GM10266 (cell line): ENCODE measurements around the gene THAP3.

Source experiments
- DNase-seq: peaks from one replicate; pipeline ENCODE4 v3.0.0; 2012; ENCODE audit errors: extremely low spot score
- TF ChIP-seq, protein P1 (sequence below): IDR thresholded peaks from 2 replicates; pipeline ENCODE4 v1.5.1; 2012; ENCODE audit warnings: mild to moderate bottlenecking, low read depth; ENCODE audit not compliant: control insufficient read depth, insufficient read depth; ENCODE audit errors: missing control alignments

THAP3 gene

DNA sequence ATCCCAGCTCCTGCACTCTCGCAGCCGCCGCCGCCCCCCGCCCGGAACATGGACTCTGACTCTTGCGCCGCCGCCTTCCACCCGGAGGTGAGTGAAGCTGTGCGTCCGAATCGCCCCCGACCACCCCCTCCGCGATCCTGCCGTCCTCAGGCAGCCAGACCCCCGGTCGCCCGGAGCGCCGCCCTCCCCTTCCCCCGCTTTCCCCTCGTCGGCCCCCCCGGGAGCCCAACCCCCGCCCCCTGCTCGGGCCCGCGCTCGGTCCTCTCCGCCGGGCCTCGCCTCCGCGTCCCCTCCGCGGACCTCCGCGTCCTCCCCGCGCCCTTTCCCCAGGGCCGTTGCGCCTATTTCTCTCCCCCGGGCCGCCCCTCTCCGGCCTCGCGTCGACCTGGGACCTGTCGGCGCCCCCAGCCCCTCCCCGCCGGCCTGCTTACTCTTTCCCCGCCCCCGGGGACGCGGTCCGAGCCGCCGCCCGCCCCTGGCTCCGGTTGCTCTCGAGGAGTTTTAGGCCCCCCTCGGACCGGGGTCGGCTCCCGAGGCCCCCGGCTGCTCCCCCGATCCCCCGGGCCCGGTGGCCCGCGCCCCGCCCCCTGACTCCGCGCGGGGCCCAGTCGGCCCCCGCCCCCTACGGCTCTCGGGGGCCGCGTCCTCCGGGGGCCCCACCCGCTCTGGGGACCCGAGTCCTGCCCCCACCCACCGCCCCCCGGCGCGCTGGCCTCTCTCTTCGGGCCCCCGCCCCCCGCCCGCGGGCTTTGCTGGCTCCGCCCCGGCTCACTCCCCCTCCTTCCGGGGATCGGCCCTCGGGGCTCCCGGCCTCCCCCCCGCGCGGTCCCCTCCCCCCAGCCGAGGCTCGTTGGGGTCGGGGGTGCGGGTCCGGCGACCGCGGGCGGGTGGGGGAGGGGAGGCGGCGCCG is 10.4 kb upstream of the THAP3 start:
- TF ChIP-seq, protein P1, sequence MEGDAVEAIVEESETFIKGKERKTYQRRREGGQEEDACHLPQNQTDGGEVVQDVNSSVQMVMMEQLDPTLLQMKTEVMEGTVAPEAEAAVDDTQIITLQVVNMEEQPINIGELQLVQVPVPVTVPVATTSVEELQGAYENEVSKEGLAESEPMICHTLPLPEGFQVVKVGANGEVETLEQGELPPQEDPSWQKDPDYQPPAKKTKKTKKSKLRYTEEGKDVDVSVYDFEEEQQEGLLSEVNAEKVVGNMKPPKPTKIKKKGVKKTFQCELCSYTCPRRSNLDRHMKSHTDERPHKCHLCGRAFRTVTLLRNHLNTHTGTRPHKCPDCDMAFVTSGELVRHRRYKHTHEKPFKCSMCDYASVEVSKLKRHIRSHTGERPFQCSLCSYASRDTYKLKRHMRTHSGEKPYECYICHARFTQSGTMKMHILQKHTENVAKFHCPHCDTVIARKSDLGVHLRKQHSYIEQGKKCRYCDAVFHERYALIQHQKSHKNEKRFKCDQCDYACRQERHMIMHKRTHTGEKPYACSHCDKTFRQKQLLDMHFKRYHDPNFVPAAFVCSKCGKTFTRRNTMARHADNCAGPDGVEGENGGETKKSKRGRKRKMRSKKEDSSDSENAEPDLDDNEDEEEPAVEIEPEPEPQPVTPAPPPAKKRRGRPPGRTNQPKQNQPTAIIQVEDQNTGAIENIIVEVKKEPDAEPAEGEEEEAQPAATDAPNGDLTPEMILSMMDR = no peak
- DNase-seq = peak; percentile 95

DNA sequence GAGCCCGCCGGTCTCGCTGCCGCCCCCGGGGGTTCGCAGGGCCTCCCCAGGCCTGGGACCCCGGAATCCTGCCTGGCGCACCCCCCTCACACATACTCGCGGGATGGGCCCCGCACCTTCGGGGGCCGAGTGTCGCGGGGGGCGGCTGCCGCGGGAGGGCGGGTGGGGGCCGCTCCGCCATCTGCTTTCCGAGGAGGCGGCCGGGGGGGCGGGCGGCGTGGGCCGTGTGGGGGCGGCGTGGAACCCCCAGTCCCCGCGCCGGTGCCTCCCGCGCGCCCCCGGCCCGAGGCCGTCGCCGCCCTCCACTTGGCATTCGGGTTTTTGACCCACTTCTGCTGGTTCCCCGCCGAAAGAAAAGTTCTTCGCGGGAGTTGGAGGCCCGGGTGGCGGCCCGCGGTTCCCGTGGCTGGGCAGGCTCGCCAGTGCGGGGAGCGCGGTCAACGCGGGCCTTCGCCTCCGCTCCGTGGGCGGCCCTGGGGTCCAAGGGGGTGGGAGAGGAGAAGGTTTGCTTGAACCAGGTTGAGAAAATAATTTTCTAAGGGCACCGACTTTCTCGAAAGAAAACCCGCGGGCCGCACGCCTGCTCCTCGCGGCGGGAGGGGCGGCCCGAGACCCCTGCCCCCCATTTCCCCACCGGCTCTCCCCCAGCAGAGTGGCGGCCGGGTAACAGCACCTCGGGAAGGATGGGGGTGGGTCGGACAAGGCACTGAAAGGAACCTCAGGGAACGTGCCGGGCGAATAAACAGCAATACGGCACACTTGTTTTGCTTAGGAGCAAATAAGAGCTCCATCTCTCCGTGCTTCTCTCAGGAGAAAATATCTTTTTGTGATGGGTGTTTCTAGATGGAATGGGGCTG is 9.5 kb upstream of the THAP3 start:
- TF ChIP-seq, protein P1 = no peak
- no peak for DNase-seq

DNA sequence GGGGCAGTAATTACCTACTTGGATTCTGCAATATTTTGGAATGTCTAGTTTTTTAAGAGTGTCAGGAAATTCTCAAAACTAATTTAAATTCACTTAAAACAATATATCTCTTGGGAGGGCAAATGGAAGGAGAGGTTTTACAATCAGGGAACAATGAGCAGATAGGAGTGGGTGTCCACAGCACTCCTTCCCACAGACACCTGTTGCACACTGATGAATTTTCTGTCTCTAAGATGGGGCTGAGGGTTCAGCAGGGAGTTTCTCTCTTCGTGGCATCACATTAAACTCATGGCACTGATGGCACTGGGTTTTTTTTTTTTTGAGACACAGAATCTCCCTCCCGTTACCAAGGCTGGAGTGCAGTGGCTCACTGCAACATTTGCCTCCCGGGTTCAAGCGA is 5.6 kb upstream of the THAP3 start:
- TF ChIP-seq, protein P1 = no peak
- no peak for DNase-seq

DNA sequence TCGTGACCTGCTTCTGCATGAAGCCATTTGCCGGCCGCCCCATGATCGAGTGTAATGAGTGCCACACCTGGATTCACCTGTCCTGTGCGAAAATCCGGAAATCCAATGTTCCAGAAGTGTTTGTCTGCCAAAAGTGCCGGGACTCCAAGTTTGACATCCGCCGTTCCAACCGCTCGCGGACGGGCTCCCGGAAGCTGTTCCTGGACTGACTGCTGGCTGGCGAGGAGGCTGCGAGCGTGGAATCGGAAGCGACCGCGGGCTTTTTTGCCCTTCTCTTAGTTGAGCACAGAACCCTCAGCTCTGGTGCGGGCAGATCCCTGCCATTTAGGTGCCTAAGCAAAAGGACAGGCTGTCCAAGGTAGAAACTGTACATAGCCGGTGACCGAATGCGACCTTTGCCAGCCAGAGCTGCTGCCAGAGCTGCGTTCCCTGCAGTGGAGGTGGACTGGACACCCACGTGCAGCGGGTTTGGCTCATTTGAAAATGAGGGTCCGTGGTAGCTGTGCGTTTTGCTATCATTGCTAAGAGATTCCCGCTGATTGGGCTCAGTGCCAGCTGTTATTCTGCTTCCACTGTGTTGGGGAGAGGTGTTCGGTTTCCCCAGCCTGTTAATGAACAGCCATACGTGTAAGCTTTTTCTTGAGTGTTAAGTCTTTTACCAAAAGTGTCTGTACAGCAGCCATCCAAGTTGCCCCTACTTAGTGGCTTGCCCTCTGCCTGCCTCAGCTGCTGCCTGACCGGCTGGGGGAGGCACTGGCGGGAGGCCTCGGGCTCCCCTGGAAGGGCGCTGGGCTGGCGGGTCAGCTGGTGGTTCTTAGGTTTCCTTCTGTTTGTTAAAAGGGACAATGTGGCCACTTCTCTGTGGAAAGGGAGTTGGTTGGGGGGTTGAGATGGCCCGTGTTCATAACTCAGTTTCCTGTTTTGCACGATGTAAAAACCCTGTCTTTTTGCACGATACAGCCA is 3.0 kb upstream of the THAP3 start:
- TF ChIP-seq, protein P1 = no peak
- no peak for DNase-seq

DNA sequence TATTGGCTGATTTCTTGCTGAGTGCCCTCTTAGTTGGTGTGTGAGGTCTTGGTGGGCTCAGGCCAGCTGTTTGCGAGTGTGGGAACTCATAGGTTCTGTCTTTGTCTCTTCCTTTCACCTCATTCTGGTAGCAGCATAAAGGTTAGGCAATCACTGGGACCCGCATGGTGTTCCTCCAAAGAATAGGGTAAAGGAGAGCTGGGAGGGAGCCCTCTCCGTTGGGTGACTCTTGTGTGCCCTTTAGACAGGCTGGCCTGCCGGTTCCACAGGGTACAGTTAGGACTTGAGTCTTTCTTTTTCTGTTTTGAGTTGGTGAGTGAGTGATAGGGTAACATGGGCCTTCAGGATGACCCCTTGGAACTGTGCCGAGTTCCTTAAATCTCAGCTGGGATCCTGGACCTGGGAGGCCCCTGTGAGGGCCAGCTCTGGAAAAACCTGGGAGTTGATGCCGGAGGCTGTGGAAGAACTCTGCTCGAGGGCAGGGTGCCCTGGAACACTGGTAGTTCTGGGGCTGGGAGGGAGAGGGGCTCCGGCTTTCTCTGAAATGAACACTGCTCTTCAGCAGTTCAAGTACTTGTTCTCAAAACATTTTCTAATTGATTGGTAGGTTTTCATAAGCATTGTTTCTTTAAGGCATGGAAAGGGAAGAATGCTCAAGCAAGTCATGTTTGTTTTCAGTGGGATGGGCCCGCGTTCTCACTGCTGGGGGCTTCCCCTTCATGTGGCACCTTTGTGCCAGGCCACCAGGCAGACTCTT is 2.1 kb upstream of the THAP3 start:
- no peak for DNase-seq
- TF ChIP-seq, protein P1 = no peak
